ENCODE data around the gene ATP10A.

Gene ATP10A

GRCh38 chr15:25635191-25635590 is 227.9 kb downstream of the ATP10A start:
- no peak for DNase-seq

- no peak for DNase-seq
These were observed 229.3 kb downstream of the ATP10A start for GRCh38 chr15:25633862-25634261.

- no peak for DNase-seq
These were observed 231.2 kb downstream of the ATP10A start for GRCh38 chr15:25631971-25632370.
